Measurements from ENCODE around the gene ADAMTS9.

ADAMTS9 gene

DNA sequence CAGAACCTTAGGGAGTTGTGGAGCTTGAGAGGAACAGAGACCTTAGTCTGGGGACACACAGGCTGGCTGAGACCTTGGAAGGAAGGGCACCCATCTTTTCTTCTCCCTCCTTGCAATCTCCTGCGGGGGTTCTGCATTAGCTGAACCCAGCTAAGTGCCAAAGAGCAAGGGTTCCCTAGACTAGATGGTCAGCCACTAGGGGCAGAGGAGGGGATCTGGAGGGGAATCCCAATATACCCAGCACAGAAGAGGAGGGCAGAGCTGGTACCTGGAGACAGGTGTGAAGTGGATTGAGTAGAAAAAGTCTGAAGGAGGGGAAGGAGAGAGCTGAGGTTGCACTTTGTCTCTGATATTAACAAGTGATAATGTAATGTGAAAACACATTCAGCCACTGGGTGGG lies 212.8 kb downstream of the ADAMTS9 start:
- Histone ChIP-seq H3K36me3 (ENCODE audit: control insufficient read depth, insufficient read depth, low read length) (no peaks in the 10 kb centered on the region), H3K4me1 (ENCODE audit: control insufficient read depth, insufficient read depth, low read length) (no peaks in the 10 kb centered on the region), H3K27ac (ENCODE audit: low read length) (no peak overlapping the region), H3K4me3 (ENCODE audit: low read length) (no peak overlapping the region), H3K27me3 (ENCODE audit: control insufficient read depth, insufficient read depth, low read length) (no peaks in the 10 kb centered on the region), H3K9me3 (ENCODE audit: control insufficient read depth, insufficient read depth, low read length) (no peaks in the 10 kb centered on the region)
- DNase-seq (ENCODE audit: low read depth, low spot score), result no peak
- WGBS (ENCODE audit: insufficient coverage, insufficient read length), result no CpG with 5 or more reads among the region's 1 CpG

DNA sequence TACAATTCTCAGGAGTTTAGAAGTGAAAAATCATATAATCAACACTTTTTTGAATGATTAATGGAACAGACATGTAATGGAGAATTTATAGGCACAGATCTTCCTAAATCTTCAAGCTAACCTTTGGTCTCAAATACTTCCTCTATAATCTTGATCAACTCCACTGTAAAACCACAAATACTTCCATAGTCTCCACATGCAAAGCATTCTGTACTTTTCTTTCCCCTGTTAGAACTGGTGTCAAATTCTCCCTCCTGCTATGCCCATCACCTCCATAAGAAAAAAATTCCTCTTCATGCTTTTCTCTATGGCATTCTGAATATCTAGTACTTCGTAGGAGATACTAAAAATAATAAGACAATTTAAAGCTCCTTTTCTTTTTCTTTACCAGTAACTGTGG lies 214.3 kb downstream of the ADAMTS9 start:
- Histone ChIP-seq H3K27me3 (ENCODE audit: control insufficient read depth, insufficient read depth, low read length) (no peaks in the 10 kb centered on the region), H3K9me3 (ENCODE audit: control insufficient read depth, insufficient read depth, low read length) (no peaks in the 10 kb centered on the region), H3K36me3 (ENCODE audit: control insufficient read depth, insufficient read depth, low read length) (no peaks in the 10 kb centered on the region), H3K4me3 (ENCODE audit: low read length) (no peak overlapping the region), H3K4me1 (ENCODE audit: control insufficient read depth, insufficient read depth, low read length) (no peaks in the 10 kb centered on the region), H3K27ac (ENCODE audit: low read length) (no peak overlapping the region)
- DNase-seq (ENCODE audit: low read depth, low spot score), result no peak
- WGBS (ENCODE audit: insufficient coverage, insufficient read length), result no CpG with 5 or more reads among the region's 1 CpG

DNA sequence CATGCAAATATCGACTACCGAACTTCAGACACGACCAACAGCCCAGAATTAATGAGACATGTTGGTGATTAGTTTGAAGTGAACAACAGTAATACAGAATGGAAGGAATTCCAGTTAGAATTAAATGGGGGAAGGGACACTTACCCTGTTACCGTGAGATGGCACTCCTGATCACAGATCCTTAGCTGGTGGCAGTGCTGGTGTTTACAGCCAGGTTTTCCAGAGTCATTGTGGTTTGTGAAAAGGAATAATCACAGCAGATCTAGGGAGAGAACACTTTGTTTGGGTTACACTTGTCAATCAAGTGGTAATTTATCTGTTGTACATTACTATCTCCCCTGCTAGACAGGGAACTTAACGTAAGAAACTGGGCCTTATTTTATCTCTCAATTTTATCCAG lies 217.4 kb downstream of the ADAMTS9 start:
- H3K4me3 ChIP-seq (ENCODE audit: low read length), result no peak overlapping the region
- H3K27me3 ChIP-seq (ENCODE audit: control insufficient read depth, insufficient read depth, low read length), result no peaks in the 10 kb centered on the region
- H3K27ac ChIP-seq (ENCODE audit: low read length), result no peak overlapping the region
- no peak for DNase-seq (ENCODE audit: low read depth, low spot score)
- H3K9me3 ChIP-seq (ENCODE audit: control insufficient read depth, insufficient read depth, low read length), result no peaks in the 10 kb centered on the region
- no peaks in the 10 kb centered on the region for H3K36me3 ChIP-seq (ENCODE audit: control insufficient read depth, insufficient read depth, low read length)
- no peaks in the 10 kb centered on the region for H3K4me1 ChIP-seq (ENCODE audit: control insufficient read depth, insufficient read depth, low read length)
- WGBS (ENCODE audit: insufficient coverage, insufficient read length), result no CpG with 5 or more reads among the region's 5 CpGs

- no CpG with 5 or more reads among the region's 5 CpGs for WGBS (ENCODE audit: insufficient coverage, insufficient read length)
- Histone ChIP-seq H3K27ac (ENCODE audit: low read length) (no peak overlapping the region), H3K36me3 (ENCODE audit: control insufficient read depth, insufficient read depth, low read length) (no peaks in the 10 kb centered on the region), H3K9me3 (ENCODE audit: control insufficient read depth, insufficient read depth, low read length) (no peaks in the 10 kb centered on the region), H3K4me3 (ENCODE audit: low read length) (no peak overlapping the region), H3K4me1 (ENCODE audit: control insufficient read depth, insufficient read depth, low read length) (no peaks in the 10 kb centered on the region), H3K27me3 (ENCODE audit: control insufficient read depth, insufficient read depth, low read length) (no peaks in the 10 kb centered on the region)
- DNase-seq (ENCODE audit: low read depth, low spot score), result no peak
Observed at GRCh38 chr3:64467255-64467944, 220.4 kb downstream of the ADAMTS9 start.
